SU-DHL-6 (cell line): ENCODE data around the gene EPHA5.

Source experiments
- EZH2phosphoT487 ChIP-seq: fragments of 200-600 bp; sonication (generic), shearing (Covaris generic); conservative IDR thresholded peaks from 2 replicates; pipeline ENCODE4 v1.6.1; 2018; ENCODE audit warnings: mild to moderate bottlenecking, antibody characterized with exemption, low read length, moderate library complexity, mixed read lengths
- TF ChIP-seq, protein P1 (sequence below): fragments of 200-600 bp; sonication (generic); IDR thresholded peaks from one replicate; pipeline ENCODE4 v1.5.1; 2017; ENCODE audit warnings: antibody characterized with exemption, mild to moderate bottlenecking, low read length, moderate library complexity; ENCODE audit not compliant: insufficient read depth, poor library complexity, severe bottlenecking

DNA sequence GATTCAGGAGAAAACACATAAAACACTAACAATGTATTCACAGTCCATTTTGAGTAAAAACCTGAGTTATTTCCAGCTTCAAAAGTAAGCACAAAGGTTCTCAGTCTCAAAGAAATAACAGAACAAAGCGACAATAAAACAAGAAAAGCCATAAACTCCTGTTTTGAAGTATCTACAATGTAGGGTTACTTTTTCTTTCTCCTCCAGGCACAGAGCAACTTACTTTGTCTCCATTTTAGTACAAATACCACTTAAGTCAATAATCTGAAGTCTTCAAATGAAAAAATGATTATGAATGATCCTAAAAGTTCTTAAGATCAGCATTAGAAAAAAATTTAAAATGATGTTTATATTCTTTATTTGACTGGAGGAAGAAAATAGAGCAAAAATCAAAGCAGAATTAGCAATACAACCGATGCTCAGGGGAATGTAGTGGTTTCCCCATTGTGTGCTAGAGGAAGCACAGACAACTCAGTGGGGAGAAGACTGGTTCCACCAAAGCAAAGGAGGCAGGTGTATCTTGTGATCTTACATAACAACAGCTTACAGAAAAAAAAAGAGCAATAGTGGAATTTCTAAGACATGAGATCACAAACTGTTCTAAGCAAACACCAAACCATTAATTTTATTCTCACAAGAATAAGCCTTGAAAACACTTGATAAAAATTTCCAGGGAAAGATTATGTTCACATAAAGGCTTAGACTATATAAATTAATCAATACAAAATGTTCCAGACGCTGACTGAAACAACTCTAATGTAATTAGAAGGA is 35.1 kb downstream of the EPHA5 start:
- TF ChIP-seq, protein P1, sequence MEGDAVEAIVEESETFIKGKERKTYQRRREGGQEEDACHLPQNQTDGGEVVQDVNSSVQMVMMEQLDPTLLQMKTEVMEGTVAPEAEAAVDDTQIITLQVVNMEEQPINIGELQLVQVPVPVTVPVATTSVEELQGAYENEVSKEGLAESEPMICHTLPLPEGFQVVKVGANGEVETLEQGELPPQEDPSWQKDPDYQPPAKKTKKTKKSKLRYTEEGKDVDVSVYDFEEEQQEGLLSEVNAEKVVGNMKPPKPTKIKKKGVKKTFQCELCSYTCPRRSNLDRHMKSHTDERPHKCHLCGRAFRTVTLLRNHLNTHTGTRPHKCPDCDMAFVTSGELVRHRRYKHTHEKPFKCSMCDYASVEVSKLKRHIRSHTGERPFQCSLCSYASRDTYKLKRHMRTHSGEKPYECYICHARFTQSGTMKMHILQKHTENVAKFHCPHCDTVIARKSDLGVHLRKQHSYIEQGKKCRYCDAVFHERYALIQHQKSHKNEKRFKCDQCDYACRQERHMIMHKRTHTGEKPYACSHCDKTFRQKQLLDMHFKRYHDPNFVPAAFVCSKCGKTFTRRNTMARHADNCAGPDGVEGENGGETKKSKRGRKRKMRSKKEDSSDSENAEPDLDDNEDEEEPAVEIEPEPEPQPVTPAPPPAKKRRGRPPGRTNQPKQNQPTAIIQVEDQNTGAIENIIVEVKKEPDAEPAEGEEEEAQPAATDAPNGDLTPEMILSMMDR, result no peak
- no peak for TF ChIP-seq EZH2phosphoT487
